DMS 273 (cell line): ENCODE results near the gene SUGP1.

Experiments
- DNase-seq: peaks from one replicate; lab custom pipeline; 2025; ENCODE audit not compliant: unreplicated experiment; lab: John Stamatoyannopoulos, UW

The SUGP1 gene

GRCh38 chr19:19342086-19343015, 22.0 kb upstream of the SUGP1 start:
- peak; percentile 71 for DNase-seq

- no peak for DNase-seq
These were observed 20.7 kb upstream of the SUGP1 start for GRCh38 chr19:19341026-19341425.

DNA sequence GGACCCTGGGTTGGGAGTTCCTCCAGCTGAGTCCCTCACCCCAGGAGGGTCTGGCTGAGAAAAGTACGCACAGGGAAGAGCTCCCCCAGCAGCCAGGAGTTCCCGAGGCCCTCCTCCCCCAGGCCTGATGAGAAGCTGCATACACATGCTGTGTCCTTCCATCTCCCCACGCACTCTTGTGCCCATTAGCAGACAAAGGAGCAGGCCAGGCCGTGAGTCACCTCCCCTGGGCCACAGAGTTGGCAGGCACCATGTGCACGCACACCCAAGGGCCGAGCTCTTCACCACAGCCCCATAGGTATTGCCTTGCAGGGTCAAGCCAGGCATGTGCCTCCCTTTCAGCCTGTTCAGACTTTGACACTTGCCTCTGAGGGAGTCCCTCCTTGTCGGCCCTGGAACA, 17.8 kb upstream of the SUGP1 start:
- DNase-seq, result no peak

- no peak for DNase-seq
These were observed 16.8 kb upstream of the SUGP1 start for GRCh38 chr19:19337120-19337519.

- no peak for DNase-seq
These were observed 16.3 kb upstream of the SUGP1 start for GRCh38 chr19:19336597-19336996.

- DNase-seq, result no peak
These were observed 15.3 kb upstream of the SUGP1 start for GRCh38 chr19:19335408-19336158.

GRCh38 chr19:19334989-19335344, 14.7 kb upstream of the SUGP1 start:
- no peak for DNase-seq

GRCh38 chr19:19334063-19334988, 14.0 kb upstream of the SUGP1 start:
- no peak for DNase-seq

- no peak for DNase-seq
These were observed 8.8 kb upstream of the SUGP1 start for GRCh38 chr19:19329126-19329525.

GRCh38 chr19:19327672-19328071, 7.4 kb upstream of the SUGP1 start:
- DNase-seq, result no peak

DNA sequence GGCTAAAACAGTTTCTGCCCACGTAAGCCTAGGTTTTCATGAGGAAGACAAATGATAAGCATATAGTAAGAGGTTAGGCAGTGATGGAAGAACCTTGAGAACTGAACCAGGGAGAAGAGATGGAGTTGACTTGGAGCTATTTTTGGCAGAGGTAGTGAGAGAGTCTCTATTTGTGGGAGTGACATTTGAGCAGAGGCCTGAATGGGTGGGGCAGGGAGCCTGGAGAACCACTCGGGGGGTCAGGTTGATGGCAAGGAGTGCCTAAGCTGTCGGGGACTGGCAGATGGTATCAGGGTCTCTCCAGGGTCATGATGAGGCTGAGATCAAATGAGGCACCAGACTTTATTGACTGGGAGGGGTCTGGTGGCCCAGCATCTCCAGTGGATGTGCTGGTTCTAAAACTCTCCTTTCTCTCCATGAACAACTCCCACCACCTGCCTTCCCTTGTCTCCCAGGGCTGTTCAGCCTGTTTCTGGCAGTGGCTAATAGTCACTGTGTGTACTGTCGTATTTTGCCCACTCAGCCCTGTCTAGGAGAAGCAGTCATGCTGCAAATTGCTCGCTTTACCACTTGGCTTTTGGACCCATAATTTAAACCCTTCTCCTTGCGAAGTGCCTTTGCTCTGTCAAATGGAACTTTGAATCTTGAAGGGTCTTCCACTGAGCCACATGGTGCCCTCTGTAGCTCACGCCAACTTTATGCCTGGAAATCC, 3.9 kb upstream of the SUGP1 start:
- no peak for DNase-seq

- peak; percentile 60 for DNase-seq
These were observed 850 bp upstream of the SUGP1 start for GRCh38 chr19:19321141-19321577.

GRCh38 chr19:19319732-19320360, 463 bp downstream of the SUGP1 start:
- DNase-seq, result no peak

GRCh38 chr19:19316082-19316481, 4.2 kb downstream of the SUGP1 start:
- DNase-seq, result no peak

- peak; percentile 33 for DNase-seq
These were observed 4.9 kb downstream of the SUGP1 start for GRCh38 chr19:19315444-19315843.

- DNase-seq, result no peak
These were observed 11.9 kb downstream of the SUGP1 start for GRCh38 chr19:19308373-19308772.

DNA sequence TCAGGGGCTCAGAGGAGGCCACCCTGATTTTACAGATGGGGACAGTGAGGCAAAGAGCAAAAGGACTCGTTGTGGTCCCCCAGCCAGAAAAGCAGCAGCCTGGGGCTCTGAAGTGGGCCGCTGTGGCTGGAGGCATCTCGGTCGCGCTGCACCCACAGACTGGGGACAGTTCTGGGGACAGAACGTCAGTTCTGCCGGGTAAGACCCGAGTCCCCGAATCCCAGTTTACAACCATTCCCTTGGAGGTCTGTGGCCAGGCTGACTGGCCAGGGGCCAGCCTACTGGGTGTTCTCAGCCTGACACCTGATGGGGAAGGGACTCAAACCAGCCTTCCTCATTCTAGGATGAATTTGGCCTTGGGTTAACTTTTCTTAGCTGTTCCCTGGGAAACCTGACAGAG, 14.1 kb downstream of the SUGP1 start:
- no peak for DNase-seq

- no peak for DNase-seq
These were observed 14.6 kb downstream of the SUGP1 start for GRCh38 chr19:19305696-19306095.

DNA sequence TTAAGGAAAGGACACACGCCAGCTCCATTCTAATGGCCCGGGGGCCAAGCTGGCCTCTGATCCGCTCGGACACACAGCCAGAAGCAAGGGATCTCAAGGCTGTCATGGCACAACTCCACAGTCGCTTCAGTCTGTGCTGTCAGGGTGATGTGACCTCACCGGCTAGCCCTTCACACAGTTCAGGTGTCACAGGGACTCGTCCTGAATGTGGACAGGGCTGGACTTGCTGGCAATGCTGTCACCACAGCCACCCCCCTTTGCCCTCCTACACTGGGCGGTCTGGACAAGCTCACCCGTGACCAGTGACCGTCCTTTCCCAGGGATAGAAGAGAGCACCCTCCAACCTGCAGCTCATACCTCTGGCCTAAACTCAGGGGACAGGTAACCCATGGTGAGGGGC, 15.2 kb downstream of the SUGP1 start:
- DNase-seq, result no peak
